SK-N-SH treated with all-trans-retinoic acid at 6 μM for 48 hours (cell line): ENCODE data around the gene FOXQ1.

Experiments used
- GLIS3 ChIP-seq: fragments of 250-450 bp; sonication (Bioruptor Pico); IDR thresholded peaks from 2 replicates; pipeline ENCODE4 v1.5.0; 2020; ENCODE audit warnings: mild to moderate bottlenecking, moderate library complexity
- ISL1 ChIP-seq: fragments of 250-450 bp; sonication (Bioruptor Pico); IDR thresholded peaks from 2 replicates; pipeline ENCODE4 v2.1.2; 2022; ENCODE audit warnings: mild to moderate bottlenecking, moderate library complexity
- OSR1 ChIP-seq: fragments of 250-450 bp; sonication (Bioruptor Pico); IDR thresholded peaks from 2 replicates; pipeline ENCODE4 v1.8.0; 2022; ENCODE audit warnings: moderate library complexity, mild to moderate bottlenecking, inconsistent platforms
- POU6F1 ChIP-seq: fragments of 250-450 bp; sonication (Bioruptor Pico); IDR thresholded peaks from 2 replicates; pipeline ENCODE4 v1.8.0; 2021; ENCODE audit warnings: low read depth, mild to moderate bottlenecking, moderate library complexity, borderline replicate concordance
- RARB ChIP-seq: fragments of 250-450 bp; sonication (Bioruptor Pico); IDR thresholded peaks from 2 replicates; pipeline ENCODE4 v1.8.0; 2021; ENCODE audit warnings: mild to moderate bottlenecking, moderate library complexity
- SNAI2 ChIP-seq: fragments of 250-450 bp; sonication (Bioruptor Pico); IDR thresholded peaks from 2 replicates; pipeline ENCODE4 v1.5.0; 2020; ENCODE audit warnings: mild to moderate bottlenecking, moderate library complexity
- TOX ChIP-seq: fragments of 250-450 bp; sonication (Bioruptor Pico); IDR thresholded peaks from 2 replicates; pipeline ENCODE4 v1.8.0; 2021; ENCODE audit warnings: mild to moderate bottlenecking, moderate library complexity, borderline replicate concordance
- ZFP3 ChIP-seq: fragments of 250-450 bp; sonication (Bioruptor Pico); IDR thresholded peaks from 2 replicates; pipeline ENCODE4 v1.5.0; 2020; ENCODE audit warnings: mild to moderate bottlenecking, moderate library complexity
- ZNF70 ChIP-seq: fragments of 450-650 bp; formaldehyde crosslinking; IDR thresholded peaks from 2 replicates; pipeline ENCODE4 v1.5.0; 2020; ENCODE audit warnings: mild to moderate bottlenecking, moderate library complexity
- ZNF8 ChIP-seq: fragments of 450-650 bp; formaldehyde crosslinking; IDR thresholded peaks from 2 replicates; pipeline ENCODE4 v1.5.0; 2020; ENCODE audit warnings: mild to moderate bottlenecking, moderate library complexity
- TF ChIP-seq, protein P1 (sequence below): fragments of 250-450 bp; sonication (Bioruptor Pico); IDR thresholded peaks from 2 replicates; pipeline ENCODE4 v1.8.0; 2020; ENCODE audit warnings: mild to moderate bottlenecking, moderate library complexity, borderline replicate concordance

GRCh38 chr6:1321738-1322137 is 9.8 kb downstream of the FOXQ1 start:
- TF ChIP-seq ISL1 (CRISPR knock-in tag) (no peak), SNAI2 (CRISPR knock-in tag) (no peak), POU6F1 (CRISPR knock-in tag) (no peak), RARB (CRISPR knock-in tag) (no peak), OSR1 (CRISPR knock-in tag) (no peak), ZFP3 (CRISPR knock-in tag) (no peak), ZNF8 (no peak), GLIS3 (CRISPR knock-in tag) (no peak), TOX (no peak), ZNF70 (CRISPR knock-in tag) (no peak)
- TF ChIP-seq, protein P1, sequence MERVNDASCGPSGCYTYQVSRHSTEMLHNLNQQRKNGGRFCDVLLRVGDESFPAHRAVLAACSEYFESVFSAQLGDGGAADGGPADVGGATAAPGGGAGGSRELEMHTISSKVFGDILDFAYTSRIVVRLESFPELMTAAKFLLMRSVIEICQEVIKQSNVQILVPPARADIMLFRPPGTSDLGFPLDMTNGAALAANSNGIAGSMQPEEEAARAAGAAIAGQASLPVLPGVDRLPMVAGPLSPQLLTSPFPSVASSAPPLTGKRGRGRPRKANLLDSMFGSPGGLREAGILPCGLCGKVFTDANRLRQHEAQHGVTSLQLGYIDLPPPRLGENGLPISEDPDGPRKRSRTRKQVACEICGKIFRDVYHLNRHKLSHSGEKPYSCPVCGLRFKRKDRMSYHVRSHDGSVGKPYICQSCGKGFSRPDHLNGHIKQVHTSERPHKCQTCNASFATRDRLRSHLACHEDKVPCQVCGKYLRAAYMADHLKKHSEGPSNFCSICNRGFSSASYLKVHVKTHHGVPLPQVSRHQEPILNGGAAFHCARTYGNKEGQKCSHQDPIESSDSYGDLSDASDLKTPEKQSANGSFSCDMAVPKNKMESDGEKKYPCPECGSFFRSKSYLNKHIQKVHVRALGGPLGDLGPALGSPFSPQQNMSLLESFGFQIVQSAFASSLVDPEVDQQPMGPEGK (CRISPR knock-in tag): no peak
